Activated CD8-positive, alpha-beta T cell treated with anti-CD3 and anti-CD28 coated beads for 36 hours (primary cell): ENCODE measurements around the gene MYPN. TPM values are rescaled to one million over a fixed set of nuclear protein-coding genes. Genes with fewer than 3 reads are reported as not detected.

ENCODE experiments used
- ATAC-seq: fragments of 200-7000 bp; cut with Tn5 transposase; one replicate; pipeline ENCODE4 v1.10.0; 2021; ENCODE audit warnings: mild to moderate bottlenecking, moderate library complexity
- CTCF ChIA-PET: fragments of 350-600 bp; sonication (Branson Sonifier 250); formaldehyde crosslinking; loops from one replicate; lab custom pipeline; 2021; ENCODE audit warnings: antibody characterized with exemption; lab: Charles Lee
- POLR2A ChIA-PET: fragments of 350-600 bp; sonication (Branson Sonifier 250); formaldehyde crosslinking; loops from one replicate; lab custom pipeline; 2021; ENCODE audit warnings: antibody characterized with exemption; lab: Charles Lee
- DNase-seq: peaks from one replicate; pipeline ENCODE4 v3.0.0-alpha.2; 2020
- H3K27ac Mint-ChIP-seq: one replicate; pipeline ENCODE4 v1.8.0; 2021; ENCODE audit warnings: mild to moderate bottlenecking, mixed read lengths
- H3K27me3 Mint-ChIP-seq: one replicate; pipeline ENCODE4 v1.8.0; 2021; ENCODE audit warnings: mixed read lengths
- H3K36me3 Mint-ChIP-seq: one replicate; pipeline ENCODE4 v1.8.0; 2021; ENCODE audit warnings: low read depth, mixed read lengths
- H3K4me1 Mint-ChIP-seq: one replicate; pipeline ENCODE4 v1.8.0; 2021; ENCODE audit warnings: low read depth, mixed read lengths
- H3K4me3 Mint-ChIP-seq: one replicate; pipeline ENCODE4 v1.8.0; 2021; ENCODE audit warnings: mild to moderate bottlenecking, moderate library complexity, mixed read lengths
- H3K9me3 Mint-ChIP-seq: one replicate; pipeline ENCODE4 v1.8.0; 2021; ENCODE audit warnings: mixed read lengths
- CTCF ChIP-seq: fragments of 200-600 bp; IDR thresholded peaks from one replicate; pipeline ENCODE4 v1.8.0; 2022; ENCODE audit warnings: antibody characterized with exemption, mild to moderate bottlenecking
- intact Hi-C: fragments of 100-400 bp; cut with micrococcal nuclease; formaldehyde crosslinking; loops from one replicate; pipeline ENCODE4 v1.10.0; 2022
- total RNA-seq, 2 experiments: library from RNA; stranded (reverse); gene quantifications; one replicate each; pipeline ENCODE4 v1.2.3, GENCODE V29; 2021

Gene MYPN
- total RNA-seq, 2 experiments from 2014 or later, result not detected

- CTCF ChIA-PET, result no interaction called here
- Mint-ChIP-seq H3K4me3 (no peak overlapping the region), H3K4me1 (no peaks in the 10 kb centered on the region), H3K27ac (no peak overlapping the region), H3K36me3 (no peaks in the 10 kb centered on the region), H3K27me3 (peaks cover 3% of the 10 kb centered on the region), H3K9me3 (peaks cover 2% of the 10 kb centered on the region)
- TF ChIP-seq CTCF, result no peak
- ATAC-seq, result no peak
- intact Hi-C loops, result no loop called here
- POLR2A ChIA-PET, result no interaction called here
- DNase-seq, result no peak
Measured at GRCh38 chr10:68261132-68261856, 152.0 kb downstream of the MYPN start.

Other genes starting within 250 kb of the MYPN start
- gene SIRT1, start 224.8 kb upstream of the MYPN start, total RNA-seq, result 10 to 100 TPM; 27.5 to 29.8 TPM
- gene HERC4, start 34.2 kb upstream of the MYPN start, total RNA-seq, result 10 to 100 TPM; 59.3 to 59.6 TPM
- not detected for gene ATOH7, start 122.6 kb downstream of the MYPN start, total RNA-seq
- 100 to 1,000 TPM; 139 to 145 TPM for gene HNRNPH3, start 222.6 kb downstream of the MYPN start, total RNA-seq
- gene PBLD, start 223.4 kb downstream of the MYPN start, total RNA-seq, result under 1 TPM; 0.77 to 0.85 TPM